GM08714 (cell line): ENCODE measurements around the gene USP48.
"Not testable (repeated sequence)": the region's sequence is repeated elsewhere in the genome, so short reads cannot be mapped to it uniquely, and the experiment has no call there.

Experiments
- H3K4me3 ChIP-seq: fragments of 200-500 bp; sonication (Bioruptor generic); 2 replicates; pipeline ENCODE4 v1.5.1; 2014; ENCODE audit warnings: mild to moderate bottlenecking, low read length, inconsistent platforms
- ZNF274 ChIP-seq: IDR thresholded peaks from 2 replicates; pipeline ENCODE4 v1.6.1; 2012; ENCODE audit warnings: mild to moderate bottlenecking, low read depth, low read length

The USP48 gene

GRCh38 chr1:21770201-21770600 lies 12.7 kb downstream of the USP48 start:
- H3K4me3 ChIP-seq: no peak overlapping the region
- TF ChIP-seq ZNF274: no peak

GRCh38 chr1:21767106-21767505 lies 15.8 kb downstream of the USP48 start:
- H3K4me3 ChIP-seq: not testable (repeated sequence)

- H3K4me3 ChIP-seq: no peak overlapping the region
- no peak for TF ChIP-seq ZNF274
These were observed 16.7 kb downstream of the USP48 start for GRCh38 chr1:21766210-21766609.

GRCh38 chr1:21764615-21765423 lies 18.1 kb downstream of the USP48 start:
- no peak for TF ChIP-seq ZNF274
- H3K4me3 ChIP-seq: no peak overlapping the region; the same call in 1 of the 2 replicates

- peak overlapping the region; percentile 4; the same call in 1 of the 2 replicates for H3K4me3 ChIP-seq
- no peak for TF ChIP-seq ZNF274
These were observed 19.1 kb downstream of the USP48 start for GRCh38 chr1:21763694-21764419.

- no peak for TF ChIP-seq ZNF274
- H3K4me3 ChIP-seq: no peak overlapping the region; the same call in 1 of the 2 replicates
These were observed 19.7 kb downstream of the USP48 start for GRCh38 chr1:21763236-21763635.

- TF ChIP-seq ZNF274: no peak
- H3K4me3 ChIP-seq: peak overlapping the region; percentile 20; the same call in 1 of the 2 replicates
These were observed 20.9 kb downstream of the USP48 start for GRCh38 chr1:21762022-21762404.

- no peak for TF ChIP-seq ZNF274
- no peak overlapping the region for H3K4me3 ChIP-seq
These were observed 21.9 kb downstream of the USP48 start for GRCh38 chr1:21761052-21761451.

GRCh38 chr1:21759818-21760217 lies 23.1 kb downstream of the USP48 start:
- no peak for TF ChIP-seq ZNF274
- H3K4me3 ChIP-seq: no peak overlapping the region

- H3K4me3 ChIP-seq: no peak overlapping the region
- no peak for TF ChIP-seq ZNF274
These were observed 23.8 kb downstream of the USP48 start for GRCh38 chr1:21759182-21759581.

GRCh38 chr1:21758614-21759013 lies 24.3 kb downstream of the USP48 start:
- no peak overlapping the region for H3K4me3 ChIP-seq
- no peak for TF ChIP-seq ZNF274

- no peak for TF ChIP-seq ZNF274
These were observed 26.4 kb downstream of the USP48 start for GRCh38 chr1:21756393-21757089.

GRCh38 chr1:21755067-21755466 lies 27.9 kb downstream of the USP48 start:
- no peak overlapping the region for H3K4me3 ChIP-seq

More at GRCh38 chr1:21756393-21757089, 26.4 kb downstream of the USP48 start:
- no peak overlapping the region for H3K4me3 ChIP-seq

GRCh38 chr1:21754583-21754982 lies 28.4 kb downstream of the USP48 start:
- TF ChIP-seq ZNF274: no peak
- no peak overlapping the region for H3K4me3 ChIP-seq

More at GRCh38 chr1:21755067-21755466, 27.9 kb downstream of the USP48 start:
- no peak for TF ChIP-seq ZNF274
